Measurements from ENCODE around the gene MYOF.
"Not testable (repeated sequence)": the region's sequence is repeated elsewhere in the genome, so short reads cannot be mapped to it uniquely, and the experiment has no call there.

Gene MYOF

DNA sequence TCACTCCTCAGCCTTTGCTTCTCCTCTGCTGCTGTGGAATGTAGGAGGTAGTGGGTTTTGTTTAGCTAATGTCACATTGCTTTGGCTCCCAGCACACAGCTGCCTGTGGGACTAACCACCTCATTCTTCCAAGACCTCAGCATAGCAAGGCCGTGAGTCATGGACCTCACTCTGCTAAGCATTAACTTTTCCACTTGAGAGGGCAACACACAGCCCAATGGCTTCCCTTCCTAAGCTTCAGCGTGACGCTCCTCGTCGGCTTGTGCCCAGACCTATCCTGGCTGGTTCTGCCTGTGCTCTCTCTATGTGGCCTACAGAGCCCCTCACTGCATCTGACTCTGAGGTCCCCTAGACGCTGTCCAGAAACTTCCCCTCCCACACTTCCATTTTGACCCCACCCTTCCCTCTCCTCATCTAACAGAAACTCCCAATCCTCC, 23.3 kb downstream of the MYOF start:
- no peak for DNase-seq (ENCODE audit: low read depth in 2 of 2, low spot score in 1 of 2)

- DNase-seq (ENCODE audit: low read depth in 2 of 2, low spot score in 1 of 2), result no peak
Observed at GRCh38 chr10:93457511-93457910, 24.6 kb downstream of the MYOF start.

- DNase-seq (ENCODE audit: low read depth in 2 of 2, low spot score in 1 of 2), result no peak
Observed at GRCh38 chr10:93456480-93456879, 25.7 kb downstream of the MYOF start.

DNA sequence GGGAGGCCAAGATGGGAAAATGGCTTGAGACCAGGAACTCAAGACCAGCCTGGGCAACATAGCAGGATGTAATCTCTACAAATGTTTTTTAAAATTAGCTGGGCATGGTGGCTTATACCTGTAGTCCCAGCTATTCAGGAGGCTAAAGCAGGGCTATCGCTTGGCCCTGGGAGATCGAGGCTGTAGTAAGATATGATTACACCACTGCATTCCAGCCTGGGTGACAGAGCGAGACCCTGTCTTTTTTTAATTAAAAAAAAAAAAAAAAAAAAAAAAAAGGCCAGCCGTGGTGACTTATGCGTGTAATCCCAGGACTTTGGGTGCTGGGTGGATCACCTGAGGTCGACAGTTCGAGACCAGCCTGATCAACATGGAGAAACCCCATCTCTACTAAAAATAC, 27.4 kb downstream of the MYOF start:
- DNase-seq (ENCODE audit: low read depth in 2 of 2, low spot score in 1 of 2), result no peak

GRCh38 chr10:93454146-93454545, 28.0 kb downstream of the MYOF start:
- DNase-seq (ENCODE audit: low read depth in 2 of 2, low spot score in 1 of 2), result no peak

DNA sequence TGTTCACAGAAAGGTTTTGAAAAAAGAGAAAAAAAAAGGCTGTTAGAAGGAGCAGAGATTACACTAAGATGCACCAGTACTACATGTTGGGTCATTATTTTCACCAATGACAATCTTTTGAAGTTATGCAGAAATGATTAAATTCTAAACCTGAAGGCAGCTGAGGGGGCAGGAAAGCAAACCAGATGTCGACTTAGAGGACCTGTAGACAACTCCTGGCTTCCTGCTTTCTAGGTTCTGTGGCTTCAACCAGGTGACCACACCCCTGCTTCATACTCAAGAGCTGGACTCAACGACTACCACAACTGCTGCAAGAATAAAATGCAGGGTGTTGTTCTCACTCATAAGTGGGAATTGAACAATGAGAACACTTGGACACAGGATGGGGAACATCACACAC, 30.0 kb downstream of the MYOF start:
- no peak for DNase-seq (ENCODE audit: low read depth in 2 of 2, low spot score in 1 of 2)

- no peak for DNase-seq (ENCODE audit: low read depth in 2 of 2, low spot score in 1 of 2)
Observed at GRCh38 chr10:93451244-93451947, 30.7 kb downstream of the MYOF start.

DNA sequence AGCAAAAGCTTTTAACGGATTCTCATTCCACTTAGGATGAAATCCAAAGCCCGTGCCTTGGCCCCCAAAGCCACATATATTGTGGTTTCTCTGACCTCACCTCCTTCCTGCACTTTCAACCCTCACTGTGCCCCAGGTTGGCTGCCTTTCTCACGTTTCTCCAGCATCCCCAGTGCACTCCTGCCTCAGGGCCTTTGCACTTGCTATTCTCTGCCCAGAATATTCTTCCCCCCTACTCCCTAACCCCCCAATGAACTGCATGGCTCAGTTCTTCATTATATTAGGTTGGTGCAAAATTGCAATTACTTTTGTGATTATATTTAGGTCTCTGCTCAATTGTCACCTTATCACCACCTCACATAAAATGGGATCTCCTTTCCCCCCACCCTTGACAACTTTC, 34.2 kb downstream of the MYOF start:
- no peak for DNase-seq (ENCODE audit: low read depth in 2 of 2, low spot score in 1 of 2)

DNA sequence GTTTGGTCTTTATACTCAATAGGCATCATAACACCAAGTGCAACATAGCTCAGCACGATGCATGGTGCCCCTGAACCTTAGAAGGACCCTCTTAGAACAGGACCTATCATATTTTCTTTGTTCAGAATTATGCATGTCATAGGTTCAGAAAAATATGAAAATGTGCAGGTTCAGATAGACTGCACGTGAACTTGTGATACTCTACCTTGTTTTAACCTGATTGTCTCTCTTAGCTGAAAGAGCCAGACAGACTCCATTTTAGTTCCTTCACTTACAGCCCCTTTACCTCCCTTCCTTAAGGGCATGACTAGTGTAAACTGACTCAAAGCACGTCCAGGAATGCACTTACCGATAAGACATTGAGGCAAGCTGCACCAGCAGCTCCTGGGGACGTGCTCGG, 35.1 kb downstream of the MYOF start:
- DNase-seq (ENCODE audit: low read depth in 2 of 2, low spot score in 1 of 2), result no peak

GRCh38 chr10:93445978-93446720, 36.0 kb downstream of the MYOF start:
- no peak for DNase-seq (ENCODE audit: low read depth in 2 of 2, low spot score in 1 of 2)

GRCh38 chr10:93445097-93445960, 36.8 kb downstream of the MYOF start:
- DNase-seq (ENCODE audit: low read depth in 2 of 2, low spot score in 1 of 2), result no peak

DNA sequence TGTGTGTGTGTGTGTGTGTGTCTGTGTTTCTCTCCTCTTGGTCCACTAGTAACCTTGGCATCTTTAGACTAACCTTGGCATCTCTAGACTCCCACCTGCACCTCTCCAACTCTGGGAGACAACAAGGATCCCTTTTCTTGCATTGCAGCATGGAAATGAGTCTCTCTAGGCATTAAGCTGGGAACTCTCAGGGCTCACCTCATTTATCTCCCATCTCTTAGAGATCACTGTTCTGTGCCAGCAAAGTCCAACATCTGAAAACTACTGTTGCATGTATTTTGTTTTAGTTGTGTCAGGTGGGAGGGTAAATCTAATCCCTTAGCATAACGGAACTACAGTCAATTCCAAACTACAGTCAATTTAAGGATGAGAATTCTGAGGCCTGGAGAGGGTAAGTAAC, 38.7 kb downstream of the MYOF start:
- DNase-seq (ENCODE audit: low read depth in 2 of 2, low spot score in 1 of 2), result no peak

DNA sequence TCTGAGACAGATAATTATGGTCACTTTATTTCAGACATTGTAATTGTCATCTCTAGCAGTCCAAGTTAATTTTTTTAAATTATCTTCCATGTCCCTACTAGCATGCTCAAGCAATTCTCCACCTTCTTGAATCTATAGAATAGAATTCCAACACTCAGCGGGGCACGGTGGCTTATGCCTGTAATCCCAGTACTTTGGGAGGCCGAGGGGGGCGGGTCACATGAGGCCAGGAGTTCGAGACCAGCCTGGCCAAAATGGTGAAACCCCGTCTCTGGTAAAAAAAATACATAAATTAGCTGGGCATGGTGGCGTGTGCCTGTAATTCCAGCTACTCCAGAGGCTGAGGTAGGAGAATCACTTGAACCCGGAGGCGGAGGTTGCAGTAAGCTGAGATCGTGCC, 39.4 kb downstream of the MYOF start:
- DNase-seq (ENCODE audit: low read depth in 2 of 2, low spot score in 1 of 2), result not testable (repeated sequence)

DNA sequence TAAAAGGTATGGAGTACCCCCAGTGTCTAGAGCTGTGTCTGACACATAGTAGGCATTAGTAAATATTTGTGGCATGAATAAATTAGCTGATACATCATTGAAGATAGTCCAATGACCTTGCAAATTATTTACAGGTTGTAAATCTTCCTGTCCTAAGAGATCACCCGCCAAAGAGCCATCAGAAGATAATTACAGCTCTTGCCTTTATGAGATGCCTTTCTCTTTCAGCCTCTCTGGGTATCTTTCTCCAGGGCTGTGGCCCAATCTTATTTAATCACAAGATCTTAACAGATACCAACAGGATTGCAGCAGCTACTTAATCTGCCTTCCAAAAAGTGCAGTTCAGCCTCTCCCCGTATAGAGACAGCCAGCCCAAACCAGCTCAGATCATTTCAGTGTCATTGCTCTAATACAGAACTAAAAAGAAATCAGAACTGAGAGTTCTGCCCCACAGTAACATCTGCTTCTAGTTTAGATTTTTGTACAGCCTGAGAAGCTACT, 41.5 kb downstream of the MYOF start:
- no peak for DNase-seq (ENCODE audit: low read depth in 2 of 2, low spot score in 1 of 2)

DNA sequence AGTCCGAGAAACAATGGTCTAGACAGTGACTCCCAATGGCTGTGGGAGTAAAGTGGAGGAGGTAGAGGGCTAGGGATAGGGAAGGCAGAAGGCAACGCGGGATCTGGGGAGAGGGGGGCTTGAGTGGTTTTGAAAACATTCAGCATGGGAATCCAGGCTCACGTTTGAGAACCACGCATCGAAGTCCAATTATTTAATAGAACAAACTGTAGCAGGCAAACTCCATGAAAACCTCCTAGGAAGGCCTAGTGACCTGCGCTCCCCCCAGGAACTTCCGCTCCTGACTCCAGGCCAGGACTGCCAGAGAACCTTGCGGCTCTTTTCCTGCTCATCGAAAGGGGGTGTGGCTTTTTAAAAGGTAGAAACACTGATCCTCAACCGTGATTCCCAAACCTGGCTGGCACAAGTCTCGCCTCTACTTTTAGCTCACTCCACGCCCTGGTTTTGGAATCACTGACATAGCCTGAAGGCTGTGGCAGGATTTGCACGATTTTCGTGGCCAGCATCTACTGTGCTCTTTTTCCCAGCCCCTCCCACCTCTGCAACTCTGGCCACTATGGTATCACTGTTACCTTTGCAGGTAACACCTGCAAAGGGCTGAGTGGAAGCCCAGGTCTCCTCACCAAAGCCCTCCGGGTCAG, 43.4 kb downstream of the MYOF start:
- DNase-seq (ENCODE audit: low read depth in 2 of 2, low spot score in 1 of 2), result no peak

- no peak for DNase-seq (ENCODE audit: low read depth in 2 of 2, low spot score in 1 of 2)
Observed at GRCh38 chr10:93437946-93438612, 44.1 kb downstream of the MYOF start.

DNA sequence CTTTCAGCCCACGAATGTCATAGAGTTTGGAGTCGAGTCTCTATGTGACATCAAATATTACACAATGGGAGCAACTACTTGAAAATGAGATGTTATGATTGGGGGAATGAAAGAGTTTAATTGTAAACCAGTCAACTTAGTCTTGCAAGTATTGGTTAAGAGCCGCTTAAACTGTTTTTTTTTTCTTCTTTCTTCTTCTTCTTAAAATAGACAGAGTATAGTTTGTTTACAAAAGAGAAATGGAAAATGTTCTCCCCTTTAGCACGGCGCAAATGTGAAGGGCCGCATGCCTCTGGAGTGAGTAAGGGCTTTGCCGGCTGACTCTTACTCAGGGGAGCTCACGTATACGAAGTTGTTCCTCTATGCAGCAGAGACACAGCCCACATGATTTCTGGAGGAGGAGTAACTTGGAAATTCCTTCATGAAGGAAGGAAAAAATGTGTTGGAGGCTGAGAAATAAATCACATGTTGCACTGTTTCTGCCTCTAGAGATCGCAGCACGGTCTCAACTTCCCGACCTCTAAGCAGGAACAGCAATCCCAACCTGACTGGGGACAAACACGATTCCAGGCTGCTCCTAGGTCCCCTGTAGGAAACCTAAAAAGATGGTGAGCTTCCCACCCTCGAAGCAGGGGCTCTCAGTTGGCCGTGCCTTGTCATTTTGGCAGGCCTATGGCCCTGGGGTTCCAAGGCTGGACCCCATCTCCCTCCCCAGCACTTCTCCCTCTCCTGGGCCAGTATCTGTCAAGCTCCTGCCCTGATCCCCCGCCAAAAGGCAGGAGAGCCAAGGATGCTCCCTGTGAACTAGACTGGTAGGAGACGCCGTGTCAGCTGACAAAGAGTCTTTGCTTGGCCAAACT, 44.8 kb downstream of the MYOF start:
- no peak for DNase-seq (ENCODE audit: low read depth in 2 of 2, low spot score in 1 of 2)

DNA sequence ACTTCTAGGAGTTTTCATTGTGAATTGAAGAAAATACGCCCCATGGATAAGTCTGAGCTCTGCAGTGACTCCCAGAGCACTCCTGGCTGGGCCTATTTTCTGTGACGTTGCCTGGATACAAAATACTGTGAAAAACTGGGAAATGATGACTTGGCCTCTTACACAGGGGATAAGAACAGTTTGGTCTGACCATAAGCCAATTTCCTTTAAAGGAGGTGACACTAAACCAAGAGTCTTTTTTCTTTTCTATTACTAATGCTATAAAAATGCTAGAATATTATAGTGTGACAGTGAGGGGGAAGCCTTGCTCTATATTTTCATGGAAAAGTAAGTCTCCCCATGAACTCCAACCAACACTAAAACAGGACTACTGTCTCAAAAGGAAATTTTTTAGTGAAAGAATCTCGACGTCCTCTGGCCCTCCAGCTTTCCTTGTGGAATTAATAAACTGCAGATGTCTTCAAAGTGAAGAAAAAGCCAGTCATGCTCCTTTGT, 45.5 kb downstream of the MYOF start:
- DNase-seq (ENCODE audit: low read depth in 2 of 2, low spot score in 1 of 2), result no peak

DNA sequence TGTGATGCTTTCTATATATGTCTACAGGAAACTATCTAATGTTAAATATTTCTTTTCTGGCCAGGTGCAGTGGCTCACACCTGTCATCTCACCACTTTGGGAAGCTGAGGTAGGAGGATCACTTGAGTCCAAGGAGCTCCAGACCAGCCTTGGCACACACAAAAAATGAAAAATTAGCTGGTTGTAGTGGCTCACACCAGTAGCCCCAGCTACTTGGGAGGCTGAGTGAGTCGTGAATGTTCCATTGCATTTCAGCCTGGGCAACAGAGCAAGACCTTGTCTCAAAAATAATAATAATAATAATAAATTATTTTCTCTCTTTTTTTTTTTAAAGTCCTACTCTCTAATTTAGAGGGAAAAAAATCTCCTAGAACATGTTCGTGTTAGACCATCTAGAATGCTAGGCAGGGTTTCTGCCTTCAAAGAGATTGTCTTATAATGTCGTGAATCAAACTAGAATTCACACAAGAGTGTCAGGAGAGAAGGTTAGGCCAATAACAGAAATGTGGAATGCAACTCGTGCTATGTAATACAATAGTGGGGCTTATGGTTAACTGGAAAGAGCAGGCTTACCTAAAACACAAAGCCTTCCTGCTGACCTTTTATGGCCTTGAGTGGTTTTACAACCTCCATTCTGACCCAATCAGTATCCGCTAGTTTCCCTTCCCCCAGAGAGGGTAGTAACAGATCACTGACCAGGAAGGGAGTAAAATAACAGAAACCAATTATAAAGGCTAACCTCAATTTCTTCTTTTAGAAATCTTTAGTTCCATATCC, 46.3 kb downstream of the MYOF start:
- DNase-seq (ENCODE audit: low read depth in 2 of 2, low spot score in 1 of 2), result no peak

Data from stimulated activated CD8-positive, alpha-beta memory T cell treated with anti-CD3 and anti-CD28 coated beads, Interleukin-4, amount 100 ng/mL, for 4 hours (primary cell).